ENCODE data around the gene MTARC2. TPM values are rescaled to one million over a fixed set of nuclear protein-coding genes. Genes with fewer than 3 reads are reported as not detected.

Gene MTARC2
- total and polyA plus RNA-seq, 2 of the 13 experiments (the other 11 are each of a cell fraction or from before 2014, with no cell fraction given) = 8.5 to 10.1 TPM

GRCh38 chr1:220787069-220787619 is 39.0 kb downstream of the MTARC2 start (continued):
- TF ChIP-seq, protein P1, sequence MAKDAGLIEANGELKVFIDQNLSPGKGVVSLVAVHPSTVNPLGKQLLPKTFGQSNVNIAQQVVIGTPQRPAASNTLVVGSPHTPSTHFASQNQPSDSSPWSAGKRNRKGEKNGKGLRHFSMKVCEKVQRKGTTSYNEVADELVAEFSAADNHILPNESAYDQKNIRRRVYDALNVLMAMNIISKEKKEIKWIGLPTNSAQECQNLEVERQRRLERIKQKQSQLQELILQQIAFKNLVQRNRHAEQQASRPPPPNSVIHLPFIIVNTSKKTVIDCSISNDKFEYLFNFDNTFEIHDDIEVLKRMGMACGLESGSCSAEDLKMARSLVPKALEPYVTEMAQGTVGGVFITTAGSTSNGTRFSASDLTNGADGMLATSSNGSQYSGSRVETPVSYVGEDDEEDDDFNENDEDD (CRISPR knock-in tag; IDR thresholded peaks at IDR 0.05; ENCODE audit: borderline replicate concordance) = peak; percentile 69; the same call in 1 of the 2 replicates
- TF ChIP-seq KDM2A (CRISPR knock-in tag; IDR thresholded peaks at IDR 0.05; ENCODE audit: borderline replicate concordance, low read depth) (no peak), ATF4 (CRISPR knock-in tag; IDR thresholded peaks at IDR 0.05) (no peak), MAF1 (CRISPR knock-in tag; IDR thresholded peaks at IDR 0.05; ENCODE audit: borderline replicate concordance) (no peak), KAT8 (CRISPR knock-in tag; IDR thresholded peaks at IDR 0.05) (no peak), KLF12 (CRISPR knock-in tag; IDR thresholded peaks at IDR 0.05; ENCODE audit: borderline replicate concordance) (peak; percentile 37; the same call in 1 of the 2 replicates), ZNF546 (CRISPR knock-in tag; conservative IDR thresholded peaks at IDR 0.05) (no peak), ZNF496 (CRISPR knock-in tag; IDR thresholded peaks at IDR 0.05; ENCODE audit: insufficient replicate concordance) (no peak), ZNF501 (CRISPR knock-in tag; IDR thresholded peaks at IDR 0.05) (no peak), ZSCAN22 (CRISPR knock-in tag; IDR thresholded peaks at IDR 0.05) (no peak), FOXP1 (IDR thresholded peaks at IDR 0.05) (no peak), FOXP1 (CRISPR knock-in tag; IDR thresholded peaks at IDR 0.05) (no peak), UBTF (CRISPR knock-in tag; IDR thresholded peaks at IDR 0.05) (peak; percentile 58; the same call in 1 of the 2 replicates), RAD21 (CRISPR knock-in tag; IDR thresholded peaks at IDR 0.05) (no peak), ATF7-NPFF (CRISPR knock-in tag; IDR thresholded peaks at IDR 0.05; ENCODE audit: low read depth) (peak; percentile 21; the same call in 1 of the 2 replicates), RFX3 (CRISPR knock-in tag; IDR thresholded peaks at IDR 0.05) (no peak), JUN (CRISPR knock-in tag; IDR thresholded peaks at IDR 0.05) (peak; percentile 4; the same call in 1 of the 2 replicates), NFE2 (CRISPR knock-in tag; IDR thresholded peaks at IDR 0.05) (no peak), ZNF792 (CRISPR knock-in tag; IDR thresholded peaks at IDR 0.05) (no peak), KLF15 (CRISPR knock-in tag; IDR thresholded peaks at IDR 0.05; ENCODE audit: borderline replicate concordance) (no peak)
- TF ChIP-seq, protein P2, sequence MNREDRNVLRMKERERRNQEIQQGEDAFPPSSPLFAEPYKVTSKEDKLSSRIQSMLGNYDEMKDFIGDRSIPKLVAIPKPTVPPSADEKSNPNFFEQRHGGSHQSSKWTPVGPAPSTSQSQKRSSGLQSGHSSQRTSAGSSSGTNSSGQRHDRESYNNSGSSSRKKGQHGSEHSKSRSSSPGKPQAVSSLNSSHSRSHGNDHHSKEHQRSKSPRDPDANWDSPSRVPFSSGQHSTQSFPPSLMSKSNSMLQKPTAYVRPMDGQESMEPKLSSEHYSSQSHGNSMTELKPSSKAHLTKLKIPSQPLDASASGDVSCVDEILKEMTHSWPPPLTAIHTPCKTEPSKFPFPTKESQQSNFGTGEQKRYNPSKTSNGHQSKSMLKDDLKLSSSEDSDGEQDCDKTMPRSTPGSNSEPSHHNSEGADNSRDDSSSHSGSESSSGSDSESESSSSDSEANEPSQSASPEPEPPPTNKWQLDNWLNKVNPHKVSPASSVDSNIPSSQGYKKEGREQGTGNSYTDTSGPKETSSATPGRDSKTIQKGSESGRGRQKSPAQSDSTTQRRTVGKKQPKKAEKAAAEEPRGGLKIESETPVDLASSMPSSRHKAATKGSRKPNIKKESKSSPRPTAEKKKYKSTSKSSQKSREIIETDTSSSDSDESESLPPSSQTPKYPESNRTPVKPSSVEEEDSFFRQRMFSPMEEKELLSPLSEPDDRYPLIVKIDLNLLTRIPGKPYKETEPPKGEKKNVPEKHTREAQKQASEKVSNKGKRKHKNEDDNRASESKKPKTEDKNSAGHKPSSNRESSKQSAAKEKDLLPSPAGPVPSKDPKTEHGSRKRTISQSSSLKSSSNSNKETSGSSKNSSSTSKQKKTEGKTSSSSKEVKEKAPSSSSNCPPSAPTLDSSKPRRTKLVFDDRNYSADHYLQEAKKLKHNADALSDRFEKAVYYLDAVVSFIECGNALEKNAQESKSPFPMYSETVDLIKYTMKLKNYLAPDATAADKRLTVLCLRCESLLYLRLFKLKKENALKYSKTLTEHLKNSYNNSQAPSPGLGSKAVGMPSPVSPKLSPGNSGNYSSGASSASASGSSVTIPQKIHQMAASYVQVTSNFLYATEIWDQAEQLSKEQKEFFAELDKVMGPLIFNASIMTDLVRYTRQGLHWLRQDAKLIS (CRISPR knock-in tag; IDR thresholded peaks at IDR 0.05) = no peak
- TF ChIP-seq, protein P3, sequence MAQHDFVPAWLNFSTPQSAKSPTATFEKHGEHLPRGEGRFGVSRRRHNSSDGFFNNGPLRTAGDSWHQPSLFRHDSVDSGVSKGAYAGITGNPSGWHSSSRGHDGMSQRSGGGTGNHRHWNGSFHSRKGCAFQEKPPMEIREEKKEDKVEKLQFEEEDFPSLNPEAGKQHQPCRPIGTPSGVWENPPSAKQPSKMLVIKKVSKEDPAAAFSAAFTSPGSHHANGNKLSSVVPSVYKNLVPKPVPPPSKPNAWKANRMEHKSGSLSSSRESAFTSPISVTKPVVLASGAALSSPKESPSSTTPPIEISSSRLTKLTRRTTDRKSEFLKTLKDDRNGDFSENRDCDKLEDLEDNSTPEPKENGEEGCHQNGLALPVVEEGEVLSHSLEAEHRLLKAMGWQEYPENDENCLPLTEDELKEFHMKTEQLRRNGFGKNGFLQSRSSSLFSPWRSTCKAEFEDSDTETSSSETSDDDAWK (CRISPR knock-in tag; IDR thresholded peaks at IDR 0.05) = no peak

Data from HepG2 (cell line).